Measurements from ENCODE around the gene SH3TC2. TPM values are rescaled to one million over a fixed set of nuclear protein-coding genes. Genes with fewer than 3 reads are reported as not detected.

Gene SH3TC2
- total RNA-seq, 2 donors from 2014 or later: 0.27 to 0.75 TPM

DNA sequence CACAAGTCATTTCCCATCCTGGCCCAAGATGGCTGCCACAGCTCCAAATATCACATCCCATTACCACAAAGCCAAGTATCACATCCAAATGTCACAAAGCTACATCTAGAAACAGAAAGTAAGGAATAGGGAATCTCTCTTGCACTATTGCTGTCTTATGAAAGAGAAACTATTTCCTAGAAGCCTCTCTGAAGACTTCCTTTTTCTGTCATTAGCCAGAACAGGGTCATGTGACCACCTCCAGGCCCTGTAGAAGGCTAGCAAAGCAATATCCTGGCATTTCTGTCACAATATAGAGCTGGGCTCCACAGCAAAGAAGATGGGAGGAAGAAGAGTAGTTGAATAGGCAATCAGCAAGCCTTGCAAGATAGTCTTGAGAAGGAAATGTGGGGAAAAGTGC lies 99.2 kb downstream of the SH3TC2 start:
- H3K9me3 Mint-ChIP-seq: no peaks in the 10 kb centered on the region
- H3K36me3 Mint-ChIP-seq (ENCODE audit: low read depth): no peaks in the 10 kb centered on the region
- TF ChIP-seq, protein P1, sequence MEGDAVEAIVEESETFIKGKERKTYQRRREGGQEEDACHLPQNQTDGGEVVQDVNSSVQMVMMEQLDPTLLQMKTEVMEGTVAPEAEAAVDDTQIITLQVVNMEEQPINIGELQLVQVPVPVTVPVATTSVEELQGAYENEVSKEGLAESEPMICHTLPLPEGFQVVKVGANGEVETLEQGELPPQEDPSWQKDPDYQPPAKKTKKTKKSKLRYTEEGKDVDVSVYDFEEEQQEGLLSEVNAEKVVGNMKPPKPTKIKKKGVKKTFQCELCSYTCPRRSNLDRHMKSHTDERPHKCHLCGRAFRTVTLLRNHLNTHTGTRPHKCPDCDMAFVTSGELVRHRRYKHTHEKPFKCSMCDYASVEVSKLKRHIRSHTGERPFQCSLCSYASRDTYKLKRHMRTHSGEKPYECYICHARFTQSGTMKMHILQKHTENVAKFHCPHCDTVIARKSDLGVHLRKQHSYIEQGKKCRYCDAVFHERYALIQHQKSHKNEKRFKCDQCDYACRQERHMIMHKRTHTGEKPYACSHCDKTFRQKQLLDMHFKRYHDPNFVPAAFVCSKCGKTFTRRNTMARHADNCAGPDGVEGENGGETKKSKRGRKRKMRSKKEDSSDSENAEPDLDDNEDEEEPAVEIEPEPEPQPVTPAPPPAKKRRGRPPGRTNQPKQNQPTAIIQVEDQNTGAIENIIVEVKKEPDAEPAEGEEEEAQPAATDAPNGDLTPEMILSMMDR (conservative IDR thresholded peaks at IDR 0.05): no peak
- no peaks in the 10 kb centered on the region for H3K9me3 ChIP-seq (ENCODE audit: control insufficient read depth, low read length)
- peaks cover 5% of the 10 kb centered on the region for H3K27me3 ChIP-seq (ENCODE audit: control insufficient read depth, insufficient read depth, low read length, poor library complexity, severe bottlenecking)
- no peak overlapping the region for H3K4me3 Mint-ChIP-seq
- H3K27ac Mint-ChIP-seq: no peak overlapping the region
- no peaks in the 10 kb centered on the region for H3K4me1 ChIP-seq (ENCODE audit: control insufficient read depth, insufficient read depth, low read length)
- no peaks in the 10 kb centered on the region for H3K36me3 ChIP-seq (ENCODE audit: control insufficient read depth, insufficient read depth, low read length)
- no peak overlapping the region for H3K4me3 ChIP-seq (ENCODE audit: low read length)
- H3K27ac ChIP-seq (ENCODE audit: low read depth, low read length): no peak overlapping the region
- no peak overlapping the region for H3K9ac ChIP-seq (ENCODE audit: extremely low read depth, low read length, poor library complexity, severe bottlenecking)
- H3K27me3 Mint-ChIP-seq (ENCODE audit: insufficient read depth): peaks cover 6% of the 10 kb centered on the region
- H3K4me1 Mint-ChIP-seq: peaks cover 3% of the 10 kb centered on the region
- DNase-seq: no peak

DNA sequence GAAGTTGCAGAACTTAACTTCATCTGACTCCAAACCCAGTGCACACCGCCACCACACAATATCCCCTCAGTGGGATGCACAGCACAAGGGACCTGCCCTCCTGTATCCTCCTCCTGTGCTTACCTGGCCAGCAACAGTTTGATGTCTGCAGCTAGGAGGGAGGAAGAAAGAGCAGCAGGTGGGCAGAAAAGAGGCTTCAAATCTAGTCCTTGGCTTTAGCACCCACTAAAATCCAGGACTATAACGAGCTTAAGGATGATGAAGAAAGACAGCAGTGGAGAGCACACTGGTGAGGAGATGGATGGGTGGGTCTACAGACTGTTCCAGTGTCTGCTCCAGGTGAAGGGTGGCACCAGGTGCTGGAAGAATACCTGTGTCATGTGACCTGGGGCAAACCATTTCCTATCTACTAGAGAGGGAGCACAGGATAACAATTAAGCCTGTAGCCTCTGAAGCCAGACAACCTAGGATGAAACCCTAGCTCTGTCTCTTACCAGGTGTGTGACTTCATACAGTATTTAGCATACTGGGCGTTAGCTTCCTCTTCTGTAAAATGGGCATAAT lies 100.0 kb downstream of the SH3TC2 start:
- Mint-ChIP-seq H3K4me1 (peaks cover 3% of the 10 kb centered on the region), H3K27me3 (ENCODE audit: insufficient read depth) (peaks cover 6% of the 10 kb centered on the region), H3K9me3 (no peaks in the 10 kb centered on the region), H3K4me3 (no peak overlapping the region), H3K27ac (no peak overlapping the region), H3K36me3 (ENCODE audit: low read depth) (no peaks in the 10 kb centered on the region)
- Histone ChIP-seq H3K36me3 (ENCODE audit: control insufficient read depth, insufficient read depth, low read length) (no peaks in the 10 kb centered on the region), H3K4me3 (ENCODE audit: low read length) (no peak overlapping the region), H3K27me3 (ENCODE audit: control insufficient read depth, insufficient read depth, low read length, poor library complexity, severe bottlenecking) (peaks cover under 1% of the 10 kb centered on the region), H3K9ac (ENCODE audit: extremely low read depth, low read length, poor library complexity, severe bottlenecking) (no peak overlapping the region), H3K9me3 (ENCODE audit: control insufficient read depth, low read length) (no peaks in the 10 kb centered on the region), H3K4me1 (ENCODE audit: control insufficient read depth, insufficient read depth, low read length) (no peaks in the 10 kb centered on the region), H3K27ac (ENCODE audit: low read depth, low read length) (no peak overlapping the region)
- WGBS, 2 experiments (ENCODE audit: insufficient coverage in 1 of 2, insufficient read length in 1 of 2): 86 to 98% methylated on average over 1 to 3 of the region's 3 CpGs
- TF ChIP-seq, protein P1 (conservative IDR thresholded peaks at IDR 0.05): no peak
- DNase-seq: no peak

DNA sequence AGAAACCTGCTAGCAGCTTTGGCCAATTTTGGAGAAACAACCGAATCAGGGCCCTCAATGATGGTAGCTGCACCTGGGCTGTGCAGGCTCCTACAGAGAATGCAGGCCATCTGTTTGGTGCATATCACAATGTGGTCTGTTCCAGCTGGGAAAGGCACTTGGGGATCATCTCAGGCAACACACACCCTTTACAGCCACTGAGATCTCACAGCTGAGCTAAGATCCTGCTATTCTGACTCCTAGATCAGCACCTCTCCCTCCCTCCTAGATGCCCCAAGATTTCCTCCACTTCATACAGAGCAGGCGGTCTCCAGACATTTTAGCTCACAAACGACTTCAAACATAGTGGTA lies 100.7 kb downstream of the SH3TC2 start:
- no peaks in the 10 kb centered on the region for H3K9me3 Mint-ChIP-seq
- H3K4me1 Mint-ChIP-seq: peaks cover 4% of the 10 kb centered on the region
- no peak overlapping the region for H3K4me3 Mint-ChIP-seq
- Histone ChIP-seq H3K4me1 (ENCODE audit: control insufficient read depth, insufficient read depth, low read length) (peaks cover under 1% of the 10 kb centered on the region), H3K9ac (ENCODE audit: extremely low read depth, low read length, poor library complexity, severe bottlenecking) (no peak overlapping the region), H3K27me3 (ENCODE audit: control insufficient read depth, insufficient read depth, low read length, poor library complexity, severe bottlenecking) (no peaks in the 10 kb centered on the region), H3K4me3 (ENCODE audit: low read length) (no peak overlapping the region), H3K27ac (ENCODE audit: low read depth, low read length) (no peak overlapping the region), H3K36me3 (ENCODE audit: control insufficient read depth, insufficient read depth, low read length) (no peaks in the 10 kb centered on the region), H3K9me3 (ENCODE audit: control insufficient read depth, low read length) (no peaks in the 10 kb centered on the region)
- WGBS, 2 experiments (ENCODE audit: insufficient coverage in 1 of 2, insufficient read length in 1 of 2): 91 to 92% methylated on average over 1 to 3 of the region's 3 CpGs
- no peak for DNase-seq
- TF ChIP-seq, protein P1 (conservative IDR thresholded peaks at IDR 0.05): no peak
- no peak overlapping the region for H3K27ac Mint-ChIP-seq
- no peaks in the 10 kb centered on the region for H3K36me3 Mint-ChIP-seq (ENCODE audit: low read depth)
- peaks cover 6% of the 10 kb centered on the region for H3K27me3 Mint-ChIP-seq (ENCODE audit: insufficient read depth)

All from endodermal cell (in vitro differentiated cells).